ENCODE data around the gene CTNNBIP1.

Gene CTNNBIP1

GRCh38 chr1:9874959-9875635 lies 35.0 kb downstream of the CTNNBIP1 start:
- no peak for FAIRE-seq

- FAIRE-seq: no peak
Observed at GRCh38 chr1:9874412-9874811, 35.7 kb downstream of the CTNNBIP1 start.

- no peak for FAIRE-seq
Observed at GRCh38 chr1:9873992-9874391, 36.1 kb downstream of the CTNNBIP1 start.

GRCh38 chr1:9873385-9873784 lies 36.7 kb downstream of the CTNNBIP1 start:
- no peak for FAIRE-seq

- FAIRE-seq: no peak
Observed at GRCh38 chr1:9872430-9873165, 37.5 kb downstream of the CTNNBIP1 start.

GRCh38 chr1:9871707-9872425 lies 38.2 kb downstream of the CTNNBIP1 start:
- no peak for FAIRE-seq

- FAIRE-seq: no peak
Observed at GRCh38 chr1:9871021-9871420, 39.0 kb downstream of the CTNNBIP1 start.

GRCh38 chr1:9870572-9870971 lies 39.5 kb downstream of the CTNNBIP1 start:
- FAIRE-seq: no peak

- no peak for FAIRE-seq
Observed at GRCh38 chr1:9869831-9870251, 40.2 kb downstream of the CTNNBIP1 start.

GRCh38 chr1:9868244-9868590 lies 41.9 kb downstream of the CTNNBIP1 start:
- no peak for FAIRE-seq

- no peak for FAIRE-seq
Observed at GRCh38 chr1:9867408-9868243, 42.4 kb downstream of the CTNNBIP1 start.

GRCh38 chr1:9866836-9867235 lies 43.2 kb downstream of the CTNNBIP1 start:
- FAIRE-seq: no peak

- FAIRE-seq: no peak
Observed at GRCh38 chr1:9865724-9866123, 44.3 kb downstream of the CTNNBIP1 start.

- FAIRE-seq: no peak
Observed at GRCh38 chr1:9863371-9863770, 46.7 kb downstream of the CTNNBIP1 start.

- no peak for FAIRE-seq
Observed at GRCh38 chr1:9861360-9861759, 48.7 kb downstream of the CTNNBIP1 start.

GRCh38 chr1:9860887-9861286 lies 49.2 kb downstream of the CTNNBIP1 start:
- no peak for FAIRE-seq

- FAIRE-seq: no peak
Observed at GRCh38 chr1:9859281-9860014, 50.6 kb downstream of the CTNNBIP1 start.

- FAIRE-seq: no peak
Observed at GRCh38 chr1:9858293-9859035, 51.6 kb downstream of the CTNNBIP1 start.

GRCh38 chr1:9855186-9855585 lies 54.9 kb downstream of the CTNNBIP1 start:
- FAIRE-seq: no peak

GRCh38 chr1:9853249-9853595 lies 56.8 kb downstream of the CTNNBIP1 start:
- FAIRE-seq: no peak

- FAIRE-seq: no peak
Observed at GRCh38 chr1:9852410-9853248, 57.4 kb downstream of the CTNNBIP1 start.

Measured in colon (tissue), 2 donors.